ENCODE data around the gene KCNQ1OT1.

The KCNQ1OT1 gene

GRCh38 chr11:2566223-2567025, 133.4 kb downstream of the KCNQ1OT1 start:
- no peak for DNase-seq (ENCODE audit: low read depth)
- no peak for TF ChIP-seq CTCF (IDR thresholded peaks at IDR 0.05; ENCODE audit: control insufficient read depth, insufficient read depth, low read depth, low read length, missing control alignments)
- H3K4me3 ChIP-seq (ENCODE audit: control insufficient read depth, low read depth, low read length): no peak overlapping the region

GRCh38 chr11:2565447-2566222, 134.2 kb downstream of the KCNQ1OT1 start:
- TF ChIP-seq CTCF (IDR thresholded peaks at IDR 0.05; ENCODE audit: control insufficient read depth, insufficient read depth, low read depth, low read length, missing control alignments): no peak
- no peak for DNase-seq (ENCODE audit: low read depth)
- H3K4me3 ChIP-seq (ENCODE audit: control insufficient read depth, low read depth, low read length): no peak overlapping the region

- no peak for TF ChIP-seq CTCF (IDR thresholded peaks at IDR 0.05; ENCODE audit: control insufficient read depth, insufficient read depth, low read depth, low read length, missing control alignments)
- no peak overlapping the region for H3K4me3 ChIP-seq (ENCODE audit: control insufficient read depth, low read depth, low read length)
- DNase-seq (ENCODE audit: low read depth): no peak
Measured at GRCh38 chr11:2564588-2565425, 135.0 kb downstream of the KCNQ1OT1 start.

GRCh38 chr11:2564008-2564530, 135.7 kb downstream of the KCNQ1OT1 start:
- H3K4me3 ChIP-seq (ENCODE audit: control insufficient read depth, low read depth, low read length): no peak overlapping the region
- no peak for DNase-seq (ENCODE audit: low read depth)
- TF ChIP-seq CTCF (IDR thresholded peaks at IDR 0.05; ENCODE audit: control insufficient read depth, insufficient read depth, low read depth, low read length, missing control alignments): no peak

- no peak for DNase-seq (ENCODE audit: low read depth)
- H3K4me3 ChIP-seq (ENCODE audit: control insufficient read depth, low read depth, low read length): no peak overlapping the region
- TF ChIP-seq CTCF (IDR thresholded peaks at IDR 0.05; ENCODE audit: control insufficient read depth, insufficient read depth, low read depth, low read length, missing control alignments): no peak
Measured at GRCh38 chr11:2563213-2564007, 136.4 kb downstream of the KCNQ1OT1 start.

Measured in AG09309 (cell line).